Activated CD8-positive, alpha-beta memory T cell treated with anti-CD3 and anti-CD28 coated beads for 24 hours (primary cell): ENCODE measurements around the gene ARHGEF11.
"Not testable (repeated sequence)": the region's sequence is repeated elsewhere in the genome, so short reads cannot be mapped to it uniquely, and the experiment has no call there.

Source experiments
- DNase-seq: peaks from one replicate; pipeline ENCODE4 v3.0.0-alpha.2; 2020

Gene ARHGEF11

GRCh38 chr1:156928043-156928602 is 117.4 kb downstream of the ARHGEF11 start:
- no peak for DNase-seq

GRCh38 chr1:156927215-156928042 is 118.1 kb downstream of the ARHGEF11 start:
- peak; percentile 85 for DNase-seq

GRCh38 chr1:156926695-156927094 is 118.8 kb downstream of the ARHGEF11 start:
- not testable (repeated sequence) for DNase-seq

GRCh38 chr1:156926175-156926574 is 119.4 kb downstream of the ARHGEF11 start:
- no peak for DNase-seq

- DNase-seq, result no peak
These were observed 120.2 kb downstream of the ARHGEF11 start for GRCh38 chr1:156925154-156926010.

GRCh38 chr1:156924478-156925153 is 120.9 kb downstream of the ARHGEF11 start:
- DNase-seq, result no peak

GRCh38 chr1:156923670-156924477 is 121.7 kb downstream of the ARHGEF11 start:
- DNase-seq, result no peak

- no peak for DNase-seq
These were observed 122.4 kb downstream of the ARHGEF11 start for GRCh38 chr1:156922986-156923669.

GRCh38 chr1:156921053-156921529 is 124.5 kb downstream of the ARHGEF11 start:
- no peak for DNase-seq

GRCh38 chr1:156920233-156921052 is 125.1 kb downstream of the ARHGEF11 start, which contains the start of gene LRRC71:
Gene LRRC71 (plus strand): TSS chr1:156920632. CDS start chr1:156920804, 172 bp downstream.
- DNase-seq, result peak; percentile 86

GRCh38 chr1:156914440-156914856 is 131.1 kb downstream of the ARHGEF11 start:
- DNase-seq, result no peak

GRCh38 chr1:156913809-156914387 is 131.6 kb downstream of the ARHGEF11 start:
- DNase-seq, result no peak

- no peak for DNase-seq
These were observed 132.4 kb downstream of the ARHGEF11 start for GRCh38 chr1:156912861-156913808.

- no peak for DNase-seq
These were observed 133.2 kb downstream of the ARHGEF11 start for GRCh38 chr1:156912310-156912709.

GRCh38 chr1:156911577-156912298 is 133.8 kb downstream of the ARHGEF11 start:
- DNase-seq, result no peak

GRCh38 chr1:156910309-156910782 is 135.2 kb downstream of the ARHGEF11 start:
- DNase-seq, result peak; percentile 80

- DNase-seq, result no peak
These were observed 135.9 kb downstream of the ARHGEF11 start for GRCh38 chr1:156909671-156910070.

- DNase-seq, result no peak
These were observed 136.6 kb downstream of the ARHGEF11 start for GRCh38 chr1:156908955-156909354.
